HCT116 (cell line): Measurements from ENCODE around the gene NUP50. TPM values are rescaled to one million over a fixed set of nuclear protein-coding genes. Genes with fewer than 3 reads are reported as not detected.

ENCODE experiments used
- ATAC-seq: fragments of 200-7000 bp; cut with Tn5 transposase; 2 replicates; pipeline ENCODE4 v1.9.1; 2020; ENCODE audit warnings: mild to moderate bottlenecking, moderate library complexity
- BruUV-seq: library from RNA; stranded (reverse); fragments of 400-500 nt; replicated peaks from 2 replicates; lab custom pipeline; 2021; lab: Mats Ljungman, UMichigan
- CTCF ChIA-PET: fragments of 300-600 bp; sonication (Branson Sonifier 250); formaldehyde crosslinking; loops from one replicate; lab custom pipeline; 2021; ENCODE audit warnings: antibody characterized with exemption; lab: Charles Lee
- POLR2A ChIA-PET: fragments of 300-600, 350-600 bp; sonication (Branson Sonifier 250); formaldehyde crosslinking; loops from one replicate; lab custom pipeline; 2021; ENCODE audit warnings: antibody characterized with exemption; lab: Charles Lee
- RAD21 ChIA-PET, 2 experiments: fragments of 300-600 bp; sonication (Branson Sonifier 250); formaldehyde crosslinking; loops; one replicate each; lab custom pipeline; 2023; ENCODE audit warnings: low total read pairs in 2 of 2; ENCODE audit not compliant: uncharacterized antibody in 2 of 2, unreplicated experiment in 2 of 2, low non-redundant PET in 1 of 2; lab: Charles Lee
- DNase-seq: peaks from one replicate; pipeline ENCODE4 v3.0.0-alpha.2; 2010; ENCODE audit warnings: low read depth, low spot score
- H2AFZ ChIP-seq: fragments of 200-600 bp; shearing (Covaris generic), sonication (generic); 2 replicates; pipeline ENCODE4 v1.6.1; 2017; ENCODE audit warnings: low read depth, mixed run types, mixed read lengths, antibody characterized with exemption, low read length; ENCODE audit not compliant: poor library complexity, severe bottlenecking
- H3K27ac ChIP-seq: 2 replicates; pipeline ENCODE4 v1.5.1; 2012; ENCODE audit warnings: low read depth, low read length
- H3K27me3 ChIP-seq: fragments of 200-600 bp; sonication (generic); 2 replicates; pipeline ENCODE4 v1.6.1; 2016; ENCODE audit warnings: mixed run types, low read length, mixed read lengths; ENCODE audit not compliant: insufficient read depth
- H3K36me3 ChIP-seq, 2 experiments: fragments of 200-500 bp in 1 of 2; fragments of 200-600 bp in 1 of 2; sonication (Bioruptor generic) in 1 of 2; sonication (generic) in 1 of 2; 2 replicates each; pipeline versions ENCODE4 v1.5.1 to v1.6.1; 2014 to 2016; ENCODE audit warnings: low read length in 2 of 2, inconsistent platforms in 1 of 2, mixed read lengths in 1 of 2, mixed run types in 1 of 2; ENCODE audit not compliant: insufficient read depth in 2 of 2, control insufficient read depth in 1 of 2
- H3K4me1 ChIP-seq, 2 experiments: fragments of 200-600 bp in 1 of 2; sonication (generic) in 1 of 2; 2 replicates each; pipeline versions ENCODE4 v1.5.1 to v1.6.1; 2012 to 2017; ENCODE audit warnings: low read length in 2 of 2, inconsistent platforms in 1 of 2, mild to moderate bottlenecking in 1 of 2, mixed read lengths in 1 of 2, mixed run types in 1 of 2, moderate library complexity in 1 of 2; ENCODE audit not compliant: insufficient read depth in 2 of 2, control insufficient read depth in 1 of 2
- H3K4me2 ChIP-seq: fragments of 200-600 bp; sonication (generic); 2 replicates; pipeline ENCODE4 v1.6.1; 2017; ENCODE audit warnings: mixed run types, low read length, mixed read lengths
- H3K4me3 ChIP-seq, 2 experiments: fragments of 200-600 bp in 1 of 2; sonication (generic) in 1 of 2; replicated peaks in 1 of 2; 2 replicates each; pipeline ENCODE4 v1.5.1; 2011 to 2016; ENCODE audit warnings: low read length in 2 of 2, control low read depth in 1 of 2, low read depth in 1 of 2, mild to moderate bottlenecking in 1 of 2, mixed read lengths in 1 of 2, mixed run types in 1 of 2
- H3K79me2 ChIP-seq: fragments of 200-600 bp; sonication (generic); 2 replicates; pipeline ENCODE4 v1.6.1; 2017; ENCODE audit warnings: mild to moderate bottlenecking, mixed run types, low read length, moderate library complexity, mixed read lengths; ENCODE audit not compliant: insufficient read depth
- H3K9ac ChIP-seq: fragments of 200-600 bp; sonication (generic); 2 replicates; pipeline ENCODE4 v1.6.1; 2016; ENCODE audit warnings: low read length, mixed read lengths
- H3K9me2 ChIP-seq: fragments of 200-600 bp; sonication (generic), shearing (Covaris generic); 2 replicates; pipeline ENCODE4 v1.6.1; 2017; ENCODE audit warnings: mixed run types, mild to moderate bottlenecking, moderate library complexity; ENCODE audit not compliant: insufficient read depth
- H3K9me3 ChIP-seq, 2 experiments: fragments of 200-500 bp in 1 of 2; fragments of 200-600 bp in 1 of 2; sonication (Bioruptor generic) in 1 of 2; sonication (generic) in 1 of 2; 2 replicates each; pipeline ENCODE4 v1.6.1; 2014 to 2017; ENCODE audit warnings: low read length in 2 of 2, mixed read lengths in 2 of 2, inconsistent platforms in 1 of 2, low read depth in 1 of 2, mild to moderate bottlenecking in 1 of 2, mixed run types in 1 of 2, moderate library complexity in 1 of 2; ENCODE audit not compliant: control insufficient read depth in 1 of 2, insufficient read depth in 1 of 2
- H4K20me1 ChIP-seq: fragments of 200-600 bp; sonication (generic), shearing (Covaris generic); 2 replicates; pipeline ENCODE4 v1.6.1; 2017; ENCODE audit warnings: mixed run types, mild to moderate bottlenecking, moderate library complexity; ENCODE audit not compliant: insufficient read depth
- ATF3 ChIP-seq: IDR thresholded peaks from 2 replicates; pipeline ENCODE4 v1.6.1; 2012
- CEBPB ChIP-seq: IDR thresholded peaks from 2 replicates; pipeline ENCODE4 v1.6.1; 2012; ENCODE audit warnings: low read depth
- CTCF ChIP-seq, 3 experiments: fragments of 200-600 bp in 1 of 3; sonication (generic) in 1 of 3; IDR thresholded peaks in 2 of 3; conservative IDR thresholded peaks in 1 of 3; 2 replicates each; pipeline ENCODE4 v1.5.1; 2012 to 2017; ENCODE audit warnings: low read depth in 2 of 3, low read length in 2 of 3, antibody characterized with exemption in 1 of 3, borderline replicate concordance in 1 of 3, control low read depth in 1 of 3, mild to moderate bottlenecking in 1 of 3, mixed read lengths in 1 of 3, mixed run types in 1 of 3, moderate library complexity in 1 of 3; ENCODE audit not compliant: insufficient read depth in 1 of 3
- EZH2 ChIP-seq: fragments of 200-600 bp; sonication (generic); IDR thresholded peaks from 2 replicates; pipeline ENCODE4 v1.6.1; 2017; ENCODE audit warnings: antibody characterized with exemption, mixed run types
- FOSL1 ChIP-seq: IDR thresholded peaks from 2 replicates; pipeline ENCODE4 v1.6.1; 2012; ENCODE audit warnings: low read depth
- JUND ChIP-seq: IDR thresholded peaks from 2 replicates; pipeline ENCODE4 v1.6.1; 2012
- MAX ChIP-seq: IDR thresholded peaks from 2 replicates; pipeline ENCODE4 v1.6.1; 2012
- POLR2AphosphoS5 ChIP-seq: IDR thresholded peaks from 2 replicates; pipeline ENCODE4 v1.6.1; 2011; ENCODE audit warnings: mild to moderate bottlenecking, low read depth, low read length, moderate library complexity
- RAD21 ChIP-seq: IDR thresholded peaks from 2 replicates; pipeline ENCODE4 v1.6.1; 2012; ENCODE audit warnings: low read depth, mild to moderate bottlenecking
- SIN3A ChIP-seq: IDR thresholded peaks from 2 replicates; pipeline ENCODE4 v1.6.1; 2012; ENCODE audit warnings: low read depth
- SP1 ChIP-seq: IDR thresholded peaks from 2 replicates; pipeline ENCODE4 v1.6.1; 2012; ENCODE audit warnings: low read depth
- SRF ChIP-seq: IDR thresholded peaks from 2 replicates; pipeline ENCODE4 v1.6.1; 2012; ENCODE audit warnings: low read depth
- TCF7L2 ChIP-seq: IDR thresholded peaks from 2 replicates; pipeline ENCODE4 v1.7.0; 2011; ENCODE audit warnings: borderline replicate concordance, inconsistent platforms; ENCODE audit not compliant: insufficient read depth, insufficient read length; ENCODE audit errors: extremely low read depth
- ZNF274 ChIP-seq: fragments of 200-500 bp; sonication (Bioruptor generic); IDR thresholded peaks from 2 replicates; pipeline ENCODE4 v1.6.1; 2014; ENCODE audit warnings: mild to moderate bottlenecking, low read depth, low read length, inconsistent platforms
- intact Hi-C: fragments of 100-400 bp; cut with micrococcal nuclease; formaldehyde crosslinking; loops from 2 replicates; pipeline ENCODE4 v1.10.0; 2022
- total RNA-seq: library from RNA; stranded (reverse); gene quantifications from one replicate; pipeline ENCODE4 v1.2.1, GENCODE V29; 2021; ENCODE audit not compliant: unreplicated experiment

Gene NUP50
- total RNA-seq, 1 experiment from 2014 or later: 102 TPM

- TF ChIP-seq SIN3A (no peak), EZH2 (no peak), POLR2AphosphoS5 (no peak), ZNF274 (no peak), SRF (no peak), CTCF (IDR thresholded peaks at IDR 0.05 in 2 of 3, conservative IDR thresholded peaks at IDR 0.05 in 1 of 3; ENCODE audit: borderline replicate concordance in 1 of 3, insufficient read depth in 1 of 3, low read depth in 2 of 3, low read length in 2 of 3) (no peak)
- no peaks in the 10 kb centered on the region for H4K20me1 ChIP-seq
- H3K9me3 ChIP-seq: no peaks in the 10 kb centered on the region
- H3K9ac ChIP-seq: no peak overlapping the region
- no peaks in the 10 kb centered on the region for H3K9me2 ChIP-seq
- no peak overlapping the region for H2AFZ ChIP-seq
- H3K27me3 ChIP-seq: no peaks in the 10 kb centered on the region
- H3K4me1 ChIP-seq: no peaks in the 10 kb centered on the region
- H3K4me2 ChIP-seq: no peak overlapping the region
- no peak overlapping the region for H3K4me3 ChIP-seq
- no peak overlapping the region for H3K27ac ChIP-seq
- H3K79me2 ChIP-seq: peaks cover 9% of the 10 kb centered on the region; the same call in 1 of the 2 replicates
- H3K36me3 ChIP-seq: peaks cover 0 to 2% of the 10 kb centered on the region in 2 experiments; a peak in 2 of 4 replicates
- ChIA-PET POLR2A (interaction anchor here (1.2 kb wide), 1 partner anchor 14 kb away, joined by 7 read pairs; the partner anchor contains the start of gene NUP50), RAD21 (no interaction called here), CTCF (no interaction called here)
- no peak for ATAC-seq
- DNase-seq: no peak
- intact Hi-C loops: no loop called here
- BruUV-seq: no TSS peak
Measured at GRCh38 chr22:45150139-45150538, 13.6 kb upstream of the NUP50 start.

- Histone ChIP-seq H3K79me2 (peaks cover 9% of the 10 kb centered on the region; the same call in 1 of the 2 replicates), H3K4me2 (no peak overlapping the region), H3K4me1 (no peaks in the 10 kb centered on the region), H3K9me3 (no peaks in the 10 kb centered on the region), H3K9me2 (no peaks in the 10 kb centered on the region), H3K27me3 (no peaks in the 10 kb centered on the region), H3K4me3 (no peak overlapping the region), H4K20me1 (no peaks in the 10 kb centered on the region), H3K36me3 (peaks cover 0 to 2% of the 10 kb centered on the region in 2 experiments; a peak in 2 of 4 replicates), H3K27ac (no peak overlapping the region), H3K9ac (no peak overlapping the region), H2AFZ (no peak overlapping the region)
- DNase-seq: no peak
- ChIA-PET POLR2A (no interaction called here), CTCF (no interaction called here), RAD21 (no interaction called here)
- BruUV-seq: no TSS peak
- intact Hi-C loops: no loop called here
- ATAC-seq: no peak
- TF ChIP-seq SIN3A (no peak), SP1 (no peak), MAX (no peak), FOSL1 (no peak), RAD21 (no peak), TCF7L2 (no peak), CTCF (IDR thresholded peaks at IDR 0.05 in 2 of 3, conservative IDR thresholded peaks at IDR 0.05 in 1 of 3; ENCODE audit: borderline replicate concordance in 1 of 3, insufficient read depth in 1 of 3, low read depth in 2 of 3, low read length in 2 of 3) (no peak), JUND (no peak), CEBPB (no peak), EZH2 (no peak), ATF3 (no peak)
Measured at GRCh38 chr22:45151503-45151902, 12.2 kb upstream of the NUP50 start.
